NCI-H82 (cell line): ENCODE data around the gene RGS14.

Experiments
- DNase-seq: peaks from one replicate; lab custom pipeline; 2025; lab: John Stamatoyannopoulos, UW

Gene RGS14, protein sequence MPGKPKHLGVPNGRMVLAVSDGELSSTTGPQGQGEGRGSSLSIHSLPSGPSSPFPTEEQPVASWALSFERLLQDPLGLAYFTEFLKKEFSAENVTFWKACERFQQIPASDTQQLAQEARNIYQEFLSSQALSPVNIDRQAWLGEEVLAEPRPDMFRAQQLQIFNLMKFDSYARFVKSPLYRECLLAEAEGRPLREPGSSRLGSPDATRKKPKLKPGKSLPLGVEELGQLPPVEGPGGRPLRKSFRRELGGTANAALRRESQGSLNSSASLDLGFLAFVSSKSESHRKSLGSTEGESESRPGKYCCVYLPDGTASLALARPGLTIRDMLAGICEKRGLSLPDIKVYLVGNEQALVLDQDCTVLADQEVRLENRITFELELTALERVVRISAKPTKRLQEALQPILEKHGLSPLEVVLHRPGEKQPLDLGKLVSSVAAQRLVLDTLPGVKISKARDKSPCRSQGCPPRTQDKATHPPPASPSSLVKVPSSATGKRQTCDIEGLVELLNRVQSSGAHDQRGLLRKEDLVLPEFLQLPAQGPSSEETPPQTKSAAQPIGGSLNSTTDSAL

DNA sequence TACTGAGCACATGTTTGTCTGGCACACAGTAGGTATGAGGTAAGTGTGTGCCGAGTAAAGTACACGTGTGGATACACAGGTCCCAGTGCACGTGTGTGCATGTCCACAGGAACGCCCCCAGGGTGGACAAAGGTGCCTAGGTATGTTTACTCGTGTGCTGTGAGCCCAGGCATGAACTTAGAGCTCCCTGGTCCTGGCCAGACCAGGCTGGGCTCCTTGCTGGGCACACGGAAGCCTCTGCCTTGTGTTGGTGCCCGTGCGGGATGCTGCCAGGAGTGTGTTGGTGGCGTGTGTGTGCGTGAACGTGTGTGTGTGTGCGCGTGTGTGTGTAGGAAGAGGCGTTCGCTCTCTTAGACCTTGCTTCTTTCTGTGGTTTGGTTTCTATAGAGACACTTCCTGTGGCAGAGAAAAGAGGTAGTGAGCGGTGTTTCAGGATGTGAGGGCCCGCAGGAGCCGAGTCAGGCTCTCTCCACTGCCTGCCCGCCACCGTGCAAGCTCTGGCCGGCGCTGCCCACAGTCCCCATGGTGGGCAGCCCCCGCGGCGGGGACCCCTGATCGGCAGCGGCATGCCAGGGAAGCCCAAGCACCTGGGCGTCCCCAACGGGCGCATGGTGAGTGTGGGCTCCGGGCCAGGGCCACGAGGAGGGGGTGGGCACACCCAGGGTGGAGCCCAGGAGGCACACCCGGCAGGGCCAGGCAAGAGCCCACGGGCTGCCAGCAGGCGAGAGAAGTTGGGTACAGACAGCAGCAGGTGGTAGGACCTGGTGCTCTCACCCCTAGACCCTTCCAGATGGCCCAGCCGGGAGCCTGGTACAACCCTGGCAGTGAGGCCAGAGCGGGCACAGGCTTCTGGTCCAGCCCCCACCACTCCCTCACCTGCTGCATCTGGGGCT, at the start of gene RGS14:
TSS of gene RGS14 (plus strand) at position 466 of the 893 bp plus-strand sequence. CDS start at position 567, 101 bp downstream.
- no peak for DNase-seq

DNA sequence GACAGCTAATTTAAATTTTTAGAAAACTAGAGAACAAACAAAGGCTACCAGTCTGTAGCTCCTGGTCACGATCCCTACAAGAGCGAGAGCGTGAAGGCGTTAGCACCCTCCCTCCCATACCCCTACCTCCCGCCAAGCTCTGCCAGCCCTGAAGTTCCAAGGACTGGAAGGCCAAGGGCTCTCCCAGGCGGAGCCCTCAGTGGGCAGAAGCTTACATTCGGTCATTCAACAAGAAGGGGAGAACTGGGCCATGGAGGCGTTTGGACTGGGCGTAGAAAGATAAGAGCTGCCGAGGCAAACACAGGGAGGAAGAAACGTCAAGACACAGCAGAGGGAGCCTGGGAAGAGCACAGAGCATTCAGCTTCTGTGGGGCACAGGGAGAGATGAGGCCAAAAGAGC, 49.0 kb upstream of the RGS14 start:
- no peak for DNase-seq

DNA sequence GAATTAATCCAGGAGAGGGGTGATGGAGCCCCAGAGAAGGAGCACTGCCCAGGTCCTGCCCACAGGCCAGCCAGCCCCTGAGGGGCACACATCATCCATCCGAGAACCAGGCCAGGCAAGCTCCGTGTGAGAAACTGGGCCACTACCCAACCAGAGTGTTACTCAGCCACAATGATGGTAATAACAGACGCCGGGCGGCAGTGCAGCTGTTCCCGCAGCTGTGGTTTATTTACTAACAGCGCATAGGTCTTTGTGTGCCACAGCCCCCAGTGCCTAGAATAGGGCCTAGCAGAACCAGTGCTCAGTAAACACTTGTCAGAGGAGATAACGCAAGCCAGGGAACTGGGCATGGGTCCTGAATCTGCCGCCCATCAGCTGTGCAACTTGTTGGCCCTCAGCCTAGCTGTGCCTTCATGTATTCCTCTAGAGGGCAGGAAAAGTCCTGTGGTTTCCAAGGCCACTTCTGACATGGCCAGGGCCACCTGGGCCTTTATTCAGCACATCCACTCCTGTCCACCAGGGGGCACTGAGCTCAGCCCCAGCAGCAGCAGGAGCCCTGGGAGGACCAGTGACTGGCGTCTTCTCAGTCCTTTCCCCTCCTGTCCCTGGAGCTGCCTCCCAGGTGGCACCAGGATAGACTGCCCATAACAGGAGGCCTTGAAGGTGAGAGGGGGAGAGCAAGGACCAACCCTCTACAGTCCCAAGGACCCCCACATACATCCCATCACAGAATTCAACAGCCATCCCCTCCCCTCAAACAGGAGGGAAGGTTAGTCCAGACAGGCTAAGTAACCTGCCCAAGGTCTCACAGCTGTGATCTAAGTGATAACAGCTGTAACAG, 48.2 kb upstream of the RGS14 start:
- DNase-seq = peak; percentile 80

DNA sequence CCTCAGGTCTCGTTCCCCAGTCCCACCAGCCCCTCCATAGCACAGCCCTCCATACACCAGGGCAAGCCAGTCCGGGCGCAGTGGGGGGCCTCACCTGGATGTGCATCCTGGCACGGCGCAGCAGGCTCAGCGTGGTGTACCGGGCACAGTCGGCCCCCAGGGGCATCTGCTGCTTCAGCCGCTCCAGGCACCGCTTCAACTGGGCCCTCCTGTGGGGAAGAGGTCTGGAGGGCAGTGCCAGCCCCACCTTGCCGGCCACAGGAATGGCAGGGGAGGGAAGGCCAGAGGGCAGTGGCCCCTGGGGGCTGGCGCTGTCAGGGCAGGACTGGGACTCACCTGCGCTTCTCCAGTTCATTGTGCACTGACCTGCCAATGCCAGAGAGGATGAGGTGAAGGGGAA, 47.4 kb upstream of the RGS14 start:
- no peak for DNase-seq

DNA sequence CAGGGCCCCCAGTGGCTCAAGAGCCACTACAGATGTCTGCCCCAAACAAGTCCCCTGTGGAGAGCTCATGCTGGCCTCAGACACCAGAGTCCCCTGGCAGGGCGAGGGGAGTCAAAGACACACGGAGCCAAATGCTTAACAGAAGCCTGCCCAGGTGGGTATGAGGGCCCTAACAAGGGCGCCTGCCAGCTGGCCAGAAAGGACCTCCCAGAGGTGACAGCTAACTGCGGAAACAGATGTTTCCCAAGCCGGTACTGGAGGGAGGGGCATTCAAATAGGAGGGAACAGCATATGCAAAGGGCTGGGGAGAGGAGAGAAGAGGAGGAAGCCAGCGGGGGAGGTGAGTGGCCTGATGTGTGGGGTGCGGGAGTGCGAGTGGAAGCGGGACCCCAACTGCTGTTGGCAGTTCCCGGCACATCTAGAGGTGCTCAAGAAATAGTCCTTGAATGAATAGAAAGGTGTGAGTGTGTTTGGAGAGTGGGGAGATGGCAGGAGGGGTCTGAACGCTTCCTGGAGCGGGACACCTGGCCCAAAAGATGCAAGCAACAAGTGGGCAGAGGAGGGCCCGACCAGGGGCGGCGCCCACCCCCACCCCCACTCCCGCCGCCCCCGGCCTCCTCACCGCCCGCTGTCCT, 46.9 kb upstream of the RGS14 start:
- DNase-seq = peak; percentile 79

DNA sequence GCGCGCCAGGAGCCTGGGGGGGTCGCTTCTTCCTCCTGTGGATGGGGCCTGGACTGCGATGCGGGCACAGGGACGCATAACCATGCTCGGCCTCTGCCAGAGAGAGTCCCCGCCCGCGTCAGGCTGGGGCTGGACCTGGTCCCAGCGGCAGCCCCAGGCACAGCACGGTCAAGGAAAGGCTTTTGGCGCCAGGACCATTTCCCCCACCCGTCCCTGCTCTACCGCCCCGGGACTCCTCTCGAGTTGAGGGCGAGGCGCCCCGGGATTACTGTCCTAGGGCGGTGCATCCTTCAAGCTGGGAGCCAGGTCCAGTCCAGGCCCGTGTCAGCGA, 46.4 kb upstream of the RGS14 start:
- no peak for DNase-seq

DNA sequence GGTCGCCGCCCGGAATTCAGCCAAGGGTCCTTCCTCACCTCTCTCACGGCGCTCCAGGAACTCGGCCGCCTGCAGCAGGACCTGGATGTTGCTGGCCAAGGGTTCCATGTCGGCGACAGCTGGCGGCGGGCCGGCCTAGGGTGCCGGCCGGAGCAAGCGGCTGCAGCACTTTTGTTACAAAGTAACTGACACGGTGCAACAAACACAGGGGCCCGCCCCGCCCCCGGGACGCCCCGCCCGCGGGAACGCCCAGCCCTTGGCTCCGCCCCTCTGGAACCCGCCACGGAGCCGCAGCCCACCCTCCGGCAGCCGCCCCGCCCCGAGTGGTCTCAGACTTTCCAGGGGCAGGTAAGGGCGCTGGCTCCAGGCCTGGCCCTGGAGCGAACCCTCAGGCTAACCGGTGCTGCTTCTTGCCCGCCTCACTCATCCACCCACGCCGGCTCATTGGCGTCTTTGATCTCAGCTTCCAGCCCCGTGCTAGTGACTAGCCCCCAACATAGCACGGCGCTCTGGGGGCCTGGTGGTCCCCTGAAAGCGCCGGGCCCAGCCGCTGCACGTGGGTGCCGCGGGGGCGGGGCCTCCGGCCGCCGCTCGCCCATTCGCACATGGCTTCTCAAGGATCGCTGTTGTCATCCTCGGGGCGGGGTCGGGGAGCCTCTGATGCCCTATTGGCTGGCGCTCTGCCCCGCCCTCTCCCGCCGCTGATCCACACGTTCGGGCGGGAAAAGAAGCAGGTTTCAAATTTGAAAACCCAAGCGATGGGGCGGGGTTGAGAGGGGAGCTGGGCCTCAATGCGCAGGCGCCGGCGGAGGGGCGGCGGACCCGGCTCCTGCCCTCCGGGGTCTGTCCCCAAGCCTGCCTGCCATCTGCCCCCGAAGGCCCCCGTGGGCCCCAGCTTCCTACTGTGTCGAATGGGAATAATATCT, 45.7 kb upstream of the RGS14 start, which contains the start of gene MXD3:
TSS of gene MXD3 (minus strand) at position 176 of the 926 bp plus-strand sequence. CDS start at position 108, 68 bp downstream.
- peak; percentile 99 for DNase-seq

DNA sequence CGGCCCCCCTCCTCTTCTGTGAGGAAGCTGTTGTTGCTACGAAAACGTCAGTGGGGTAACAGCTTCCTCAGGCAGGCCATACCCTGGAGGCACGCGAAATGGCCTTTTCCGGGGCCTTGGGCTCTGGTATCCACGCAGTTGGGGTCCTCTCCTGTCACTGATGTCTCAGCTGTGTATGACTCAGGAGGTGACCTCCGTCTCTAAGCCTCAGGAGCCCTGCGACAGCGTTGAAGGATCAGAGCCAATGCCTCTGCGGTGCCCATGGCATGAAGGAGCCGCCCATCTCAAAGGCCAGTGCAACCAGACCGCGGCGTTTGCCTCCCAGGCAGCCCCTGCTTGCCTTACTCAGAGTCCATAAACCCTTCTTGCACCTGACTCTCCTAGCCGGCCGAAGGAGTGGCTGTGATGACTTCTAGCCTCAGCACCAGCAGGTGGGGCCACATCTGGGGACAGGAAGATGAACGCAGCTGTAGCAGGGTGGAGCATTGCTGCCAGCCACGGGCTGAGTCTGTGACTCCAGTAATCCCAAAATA, 45.0 kb upstream of the RGS14 start:
- peak; percentile 66 for DNase-seq

DNA sequence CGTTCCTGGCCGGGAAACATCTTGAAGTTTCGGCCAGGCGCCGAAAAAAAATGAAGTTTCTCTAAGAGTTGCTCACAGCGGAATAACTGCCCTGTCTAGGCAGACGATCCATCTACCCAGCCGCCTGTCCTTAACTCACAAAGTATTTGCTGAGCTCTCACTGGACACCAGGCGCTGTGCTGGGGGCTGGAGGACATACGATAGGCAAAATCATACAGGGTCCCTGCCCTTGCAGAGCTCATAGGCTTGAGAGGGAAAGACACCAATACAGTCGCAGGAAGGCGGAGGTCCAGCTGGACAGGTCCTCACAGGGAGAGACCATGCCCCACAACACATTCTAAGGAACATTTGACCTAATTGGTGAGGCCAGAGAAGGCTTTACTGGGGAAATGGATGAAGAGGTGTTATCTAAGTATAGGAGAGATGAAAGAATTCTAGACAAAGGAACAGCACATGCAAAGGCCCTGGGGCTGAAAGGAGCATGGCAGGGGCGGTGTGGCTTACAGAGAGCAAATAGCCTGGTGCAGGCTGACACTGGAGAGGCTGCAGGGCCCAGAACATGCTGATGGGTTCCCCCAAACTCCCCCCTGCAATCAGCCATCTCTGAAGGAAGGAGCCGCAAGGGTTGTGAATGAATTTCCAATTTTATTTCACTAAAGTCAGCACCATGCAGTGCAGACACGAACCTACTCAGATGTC, 44.0 kb upstream of the RGS14 start:
- DNase-seq = no peak

DNA sequence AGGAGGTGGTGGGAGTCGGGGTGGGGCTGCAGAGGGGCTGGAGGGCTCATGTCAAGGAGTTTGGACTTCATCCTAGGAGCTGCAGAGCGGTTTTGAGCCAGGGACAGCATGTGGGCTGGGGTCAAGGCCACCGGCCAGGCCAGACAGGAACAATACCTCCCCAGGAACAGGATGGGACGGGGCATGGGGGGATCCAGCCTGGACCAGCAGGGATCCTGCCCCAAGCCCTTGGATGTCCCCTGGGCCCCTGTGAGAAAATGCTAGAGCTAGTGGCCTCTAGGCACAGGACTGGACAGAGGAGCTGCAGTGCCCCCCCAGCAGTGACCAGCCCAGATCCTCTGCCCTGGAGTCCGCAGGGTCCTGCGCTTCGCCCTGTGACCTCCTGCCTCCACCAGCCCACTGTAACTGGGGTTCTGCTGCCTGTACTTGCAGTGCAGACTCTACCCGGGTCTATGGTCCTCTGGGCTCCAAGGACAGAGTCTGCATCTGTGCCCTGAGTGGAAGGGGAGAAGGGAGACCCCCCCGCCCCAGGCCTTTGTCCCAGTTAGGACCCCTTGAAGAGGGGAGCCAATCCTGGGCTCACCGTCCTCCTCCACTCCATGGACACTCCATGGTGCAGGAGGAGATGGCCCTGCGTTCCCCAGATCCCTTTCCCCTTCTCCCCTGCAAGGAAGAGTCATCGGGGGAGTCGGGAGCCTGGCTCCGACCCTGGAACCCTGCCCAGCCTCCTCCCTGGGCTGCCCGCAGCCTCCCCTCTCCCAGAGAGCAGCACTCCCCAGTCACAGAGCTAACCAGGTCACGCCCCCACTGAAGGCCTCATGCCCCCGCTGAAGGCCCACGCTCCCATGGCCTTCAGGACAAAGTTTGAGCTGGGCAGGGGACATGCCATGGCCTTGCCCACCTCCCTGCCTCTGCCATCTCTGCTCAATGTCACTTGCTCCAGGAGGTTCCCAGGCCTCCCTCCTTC, 43.1 kb upstream of the RGS14 start:
- no peak for DNase-seq

DNA sequence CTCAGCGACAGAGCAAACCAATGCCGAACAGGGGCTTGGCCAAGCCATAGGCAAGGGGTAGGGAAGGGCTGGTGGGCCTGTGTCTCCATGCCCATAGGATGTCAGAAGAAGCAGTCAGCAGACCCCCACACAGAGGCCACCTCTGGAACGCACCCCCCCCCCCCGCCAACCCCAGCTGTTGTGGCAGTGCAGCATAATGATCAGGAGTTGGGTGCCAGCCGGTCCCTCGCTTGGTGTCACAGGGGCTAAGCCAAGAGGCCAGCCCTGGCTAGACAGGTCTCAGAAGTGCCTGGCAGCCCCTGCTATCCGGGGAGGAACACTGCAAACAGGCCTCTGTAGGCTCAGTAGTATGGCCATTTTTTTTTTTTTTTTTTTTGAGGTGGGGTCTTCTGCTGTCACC, 42.3 kb upstream of the RGS14 start:
- no peak for DNase-seq

DNA sequence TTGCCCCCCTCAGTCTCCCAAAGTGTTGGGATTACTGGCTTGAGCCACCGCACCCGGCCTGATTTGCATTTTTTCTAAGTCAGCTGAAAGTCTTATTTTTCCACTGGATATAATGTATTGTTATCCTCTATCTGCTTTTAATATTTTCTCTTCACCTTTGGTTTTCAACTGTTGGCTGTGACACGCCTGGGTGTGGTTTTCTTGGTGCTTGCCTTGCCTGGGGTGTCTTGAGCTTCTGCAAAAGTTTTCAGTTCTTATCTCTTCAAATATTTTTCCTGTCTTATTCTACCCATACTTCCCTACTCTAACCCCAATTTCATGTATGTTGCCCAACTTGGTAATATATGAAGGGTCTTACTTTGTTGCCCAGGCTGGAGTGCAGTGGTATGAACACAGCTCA, 41.7 kb upstream of the RGS14 start:
- DNase-seq = no peak

DNA sequence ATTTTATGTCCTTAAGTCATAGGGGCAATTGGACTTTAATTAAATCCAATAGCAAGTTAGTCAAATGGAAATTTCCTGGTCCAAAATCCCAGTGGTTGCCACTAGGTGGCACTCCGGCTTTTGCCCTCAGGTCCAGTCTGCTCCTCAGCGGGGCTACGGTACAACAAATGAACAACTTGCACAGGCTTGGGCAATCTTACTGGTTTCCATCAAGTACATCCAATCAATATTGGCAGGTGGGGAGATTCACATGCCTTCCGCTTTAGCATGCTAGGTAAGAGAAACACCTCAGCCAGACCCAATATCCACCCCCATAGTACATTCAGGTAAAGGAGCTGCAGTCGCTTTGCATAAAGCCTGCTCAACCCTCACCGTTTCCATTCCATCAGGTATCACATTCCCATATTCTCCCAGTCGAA, 39.8 kb upstream of the RGS14 start:
- DNase-seq = peak; percentile 76

DNA sequence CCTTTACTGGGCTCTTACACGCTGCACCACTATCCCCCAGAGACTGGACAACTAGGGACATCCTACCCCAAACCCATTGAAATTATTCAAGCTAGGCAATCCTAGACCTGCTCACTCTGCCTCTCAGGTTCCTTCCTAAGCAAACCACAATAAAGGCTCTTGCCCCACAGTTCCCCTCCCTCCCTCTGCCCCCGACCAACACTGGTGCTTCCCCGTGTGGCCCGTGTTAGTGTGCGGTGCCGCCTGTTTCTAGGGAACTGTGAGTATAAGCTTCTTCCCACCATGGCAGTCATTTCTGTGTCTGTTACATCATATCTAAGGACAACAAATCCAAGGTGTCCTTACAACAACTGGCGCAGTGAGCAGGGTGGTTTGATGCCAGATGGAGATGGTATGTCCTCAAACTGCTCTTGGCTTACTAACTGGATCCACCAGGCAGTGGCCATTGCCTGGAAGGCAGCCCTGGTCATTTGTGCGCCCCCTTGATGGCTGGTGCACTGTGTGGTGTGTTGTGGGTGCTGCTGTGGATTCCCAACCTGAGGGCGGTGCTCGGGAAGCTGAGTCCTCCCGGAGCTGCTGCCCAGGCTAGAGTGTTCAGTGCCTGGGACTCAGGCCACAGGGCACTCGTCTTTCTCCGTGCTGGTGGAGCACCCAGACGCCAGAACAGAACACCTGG, 37.7 kb upstream of the RGS14 start:
- DNase-seq = no peak

DNA sequence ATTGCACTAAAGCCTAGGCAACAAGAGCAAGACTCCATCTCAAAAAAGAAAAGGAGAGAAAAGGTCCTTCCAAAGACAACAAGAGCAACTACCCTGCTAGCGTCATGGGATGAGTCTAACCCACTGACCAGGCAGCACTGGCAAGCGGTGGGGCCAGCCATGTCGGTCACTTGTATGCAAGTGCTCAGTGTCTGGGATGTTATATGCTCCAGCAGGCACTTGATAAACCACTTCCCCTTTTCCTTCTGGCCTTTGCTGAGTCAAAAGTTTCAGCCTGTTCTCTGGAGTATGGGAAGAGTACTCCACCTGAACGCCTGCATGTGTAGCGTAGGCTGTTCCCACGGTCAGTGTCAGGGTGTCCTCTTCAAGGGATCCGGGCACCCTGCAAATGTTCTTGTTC, 36.8 kb upstream of the RGS14 start:
- no peak for DNase-seq

DNA sequence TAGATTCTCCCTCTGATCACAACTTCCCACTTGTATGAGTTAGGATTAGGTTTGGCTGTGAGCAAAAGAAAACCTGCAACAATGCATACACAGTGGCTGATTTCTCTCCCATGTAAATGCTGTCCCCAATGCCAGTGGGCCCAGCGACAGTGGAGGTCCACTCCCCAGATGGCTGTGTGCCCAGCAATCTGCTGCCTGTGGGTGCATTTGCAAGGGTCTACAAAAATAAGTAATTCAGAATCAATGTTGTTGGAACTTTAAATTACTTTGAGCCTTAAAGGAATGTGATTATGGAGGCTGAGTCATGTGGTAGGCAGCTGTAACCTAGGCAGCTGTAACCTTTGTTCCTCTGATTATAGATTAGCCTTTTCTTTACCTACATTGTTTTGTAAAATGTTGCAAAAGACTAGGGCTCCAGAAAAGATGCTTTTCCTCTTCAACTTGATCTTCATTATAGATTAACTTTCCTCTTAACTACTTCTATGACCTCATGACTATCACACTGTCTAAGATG, 31.8 kb upstream of the RGS14 start:
- no peak for DNase-seq
